Endothelial cell of umbilical vein (primary cell): Measurements from ENCODE around the gene INPP5K. TPM values are rescaled to one million over a fixed set of nuclear protein-coding genes. Genes with fewer than 3 reads are reported as not detected.

ENCODE experiments used
- BruUV-seq: library from RNA; stranded (reverse); fragments of 400-500 nt; replicated peaks from 2 replicates; lab custom pipeline; 2021; lab: Mats Ljungman, UMichigan
- CTCF ChIA-PET: fragments of 300-600, 350-600 bp; sonication (Branson Sonifier 250); formaldehyde crosslinking; loops from one replicate; lab custom pipeline; 2021; ENCODE audit warnings: antibody characterized with exemption, inconsistent platforms; lab: Charles Lee
- POLR2A ChIA-PET: fragments of 300-600, 350-600 bp; sonication (Branson Sonifier 250); formaldehyde crosslinking; loops from one replicate; lab custom pipeline; 2021; ENCODE audit warnings: antibody characterized with exemption, inconsistent platforms; lab: Charles Lee
- DNase-seq: peaks from one replicate; pipeline ENCODE4 v3.0.0-alpha.2; 2011; ENCODE audit warnings: low read depth, low spot score
- FAIRE-seq: peaks from 2 replicates; lab custom pipeline; 2011; peaks lifted over from hg19 to GRCh38; lab: Jason Lieb, UNC
- H2AFZ ChIP-seq: 2 replicates; pipeline ENCODE4 v1.6.0; 2012; ENCODE audit warnings: low read depth, low read length, control low read depth, inconsistent platforms
- H3K27ac ChIP-seq: 2 replicates; pipeline ENCODE4 v1.5.1; 2011; ENCODE audit warnings: low read depth, mild to moderate bottlenecking, control low read depth, low read length, moderate library complexity; ENCODE audit not compliant: insufficient read depth
- H3K27me3 ChIP-seq, 2 experiments: 2 replicates each; pipeline versions ENCODE4 v1.6.0 to v1.6.1; 2011; ENCODE audit warnings: low read length in 2 of 2, mixed read lengths in 1 of 2; ENCODE audit not compliant: control insufficient read depth in 2 of 2, insufficient read depth in 2 of 2
- H3K36me3 ChIP-seq, 2 experiments: 2 replicates in 1 of 2; 3 replicates in 1 of 2; pipeline ENCODE4 v1.5.1; 2011; ENCODE audit warnings: low read length in 2 of 2, mild to moderate bottlenecking in 1 of 2, moderate library complexity in 1 of 2; ENCODE audit not compliant: control insufficient read depth in 2 of 2, insufficient read depth in 2 of 2; ENCODE audit errors: extremely low read depth in 1 of 2
- H3K4me1 ChIP-seq: 3 replicates; pipeline ENCODE4 v1.5.1; 2011; ENCODE audit warnings: mild to moderate bottlenecking, low read length; ENCODE audit not compliant: control insufficient read depth, insufficient read depth; ENCODE audit errors: extremely low read depth
- H3K4me2 ChIP-seq: 2 replicates; pipeline ENCODE4 v1.6.1; 2011; ENCODE audit warnings: low read length, control low read depth, mixed read lengths; ENCODE audit not compliant: insufficient read depth
- H3K4me3 ChIP-seq, 3 experiments: fragments of 200-600 bp in 1 of 3; sonication (generic), shearing (Covaris generic) in 1 of 3; replicated peaks in 1 of 3; 2 replicates each; pipeline ENCODE4 v1.5.1; 2011 to 2016; ENCODE audit warnings: control low read depth in 3 of 3, low read length in 3 of 3, mild to moderate bottlenecking in 2 of 3, inconsistent platforms in 1 of 3, low read depth in 1 of 3, moderate library complexity in 1 of 3; ENCODE audit not compliant: insufficient read depth in 1 of 3
- H3K79me2 ChIP-seq: 2 replicates; pipeline ENCODE4 v1.6.0; 2012; ENCODE audit warnings: low read length, inconsistent platforms; ENCODE audit not compliant: control insufficient read depth, insufficient read depth
- H3K9ac ChIP-seq: replicated peaks from 2 replicates; pipeline ENCODE3; 2011; ENCODE audit warnings: low read length, control low read depth; ENCODE audit not compliant: insufficient read depth; ENCODE audit errors: extremely low read depth
- H3K9me1 ChIP-seq: replicated peaks from 3 replicates; pipeline ENCODE4 v1.6.0; 2011; ENCODE audit warnings: mild to moderate bottlenecking, low read length; ENCODE audit not compliant: control insufficient read depth, insufficient read depth; ENCODE audit errors: extremely low read depth
- H3K9me3 ChIP-seq: replicated peaks from 2 replicates; pipeline ENCODE4 v1.5.1; 2012; ENCODE audit warnings: low read length, inconsistent platforms; ENCODE audit not compliant: control insufficient read depth, insufficient read depth
- H4K20me1 ChIP-seq: replicated peaks from 2 replicates; pipeline ENCODE3; 2011; ENCODE audit warnings: mild to moderate bottlenecking, low read length; ENCODE audit not compliant: control insufficient read depth, insufficient read depth; ENCODE audit errors: extremely low read depth
- GATA2 ChIP-seq: IDR thresholded peaks from 2 replicates; pipeline ENCODE4 v1.7.0; 2011; ENCODE audit warnings: low read depth, mild to moderate bottlenecking, moderate library complexity, mixed read lengths, low read length; ENCODE audit not compliant: insufficient read length, insufficient read depth
- JUN ChIP-seq: IDR thresholded peaks from 2 replicates; pipeline ENCODE4 v1.6.1; 2011; ENCODE audit warnings: borderline replicate concordance, low read depth; ENCODE audit not compliant: insufficient read length, insufficient read depth
- POLR2AphosphoS5 ChIP-seq: IDR thresholded peaks from 2 replicates; pipeline ENCODE4 v1.6.1; 2012; ENCODE audit warnings: low read depth, mild to moderate bottlenecking, control low read depth, low read length, moderate library complexity; ENCODE audit not compliant: insufficient read depth
- dilution Hi-C: fragments of 300-500 bp; cut with MboI; formaldehyde crosslinking; loops from one replicate; pipeline ENCODE4 v1.15.0; 2019; ENCODE audit warnings: low sequenced_read_pairs; ENCODE audit not compliant: extremely low pct_ligation_motif_present
- intact Hi-C: fragments of 100-400 bp; cut with micrococcal nuclease; formaldehyde crosslinking; loops from one replicate; pipeline ENCODE4 v1.10.0; 2022
- polyA plus RNA-seq, 4 experiments: library from polyadenylated mRNA; depleted of rRNA in 3 of 4; stranded (reverse) in 3 of 4; unstranded in 1 of 4; fragments of >200 nt; gene quantifications; 2 replicates each; pipeline versions ENCODE4 v1.2.1 to v1.2.3, GENCODE V29; 2011 to 2012; ENCODE audit warnings: missing spikeins in 1 of 4
- total RNA-seq: library from RNA; stranded (reverse); gene quantifications from 2 replicates; pipeline ENCODE4 v1.2.3, GENCODE V29; 2021

INPP5K gene
- total and polyA plus RNA-seq, 2 donors (not counting 3 experiments of a cell fraction or from before 2014, with no cell fraction given) = 44.2 to 54.1 TPM

- no peak for TF ChIP-seq JUN
- TF ChIP-seq GATA2 = peak; percentile 66
- TF ChIP-seq POLR2AphosphoS5 = peak; percentile 45
- peaks cover 31% of the 10 kb centered on the region for H3K4me1 ChIP-seq
- DNase-seq = peak; percentile 43
- peak overlapping the region; percentile 17 for H2AFZ ChIP-seq
- peak; percentile 85 for FAIRE-seq
- no peak overlapping the region for H3K9ac ChIP-seq
- intact Hi-C loops = loop anchor here (1.0 kb wide), 2 partner anchors 18 to 23 kb away; partner anchors contain the start of gene INPP5K
- no peaks in the 10 kb centered on the region for H4K20me1 ChIP-seq
- H3K4me3 ChIP-seq = peak overlapping the region in 1 of 3 experiments; percentile 61
- H3K9me1 ChIP-seq = no peaks in the 10 kb centered on the region
- H3K27ac ChIP-seq = peak overlapping the region; percentile 64
- ChIA-PET POLR2A (no interaction called here), CTCF (interaction anchor here (1.5 to 3.4 kb wide), 6 partner anchors 12 to 128 kb away, joined by 3 to 32 read pairs (median 11); partner anchors contain the start of gene INPP5K)
- no peaks in the 10 kb centered on the region for H3K27me3 ChIP-seq
- H3K79me2 ChIP-seq = peaks cover 29% of the 10 kb centered on the region
- peaks cover 3 to 8% of the 10 kb centered on the region in 2 experiments for H3K36me3 ChIP-seq
- BruUV-seq = no TSS peak
- dilution Hi-C loops = no loop called here
- no peaks in the 10 kb centered on the region for H3K9me3 ChIP-seq
- H3K4me2 ChIP-seq = peak overlapping the region; percentile 72
These were observed 23.0 kb downstream of the INPP5K start for GRCh38 chr17:1493291-1493980.
